GM19324 (cell line): Measurements from ENCODE around the gene FAM181A.

Experiments used
- ATAC-seq: cut with Tn5 transposase; IDR thresholded peaks from one replicate; pipeline ENCODE4 v1.9.1; 2021; ENCODE audit warnings: mild to moderate bottlenecking, moderate library complexity; ENCODE audit not compliant: unreplicated experiment, low FRiP score

Gene FAM181A

DNA sequence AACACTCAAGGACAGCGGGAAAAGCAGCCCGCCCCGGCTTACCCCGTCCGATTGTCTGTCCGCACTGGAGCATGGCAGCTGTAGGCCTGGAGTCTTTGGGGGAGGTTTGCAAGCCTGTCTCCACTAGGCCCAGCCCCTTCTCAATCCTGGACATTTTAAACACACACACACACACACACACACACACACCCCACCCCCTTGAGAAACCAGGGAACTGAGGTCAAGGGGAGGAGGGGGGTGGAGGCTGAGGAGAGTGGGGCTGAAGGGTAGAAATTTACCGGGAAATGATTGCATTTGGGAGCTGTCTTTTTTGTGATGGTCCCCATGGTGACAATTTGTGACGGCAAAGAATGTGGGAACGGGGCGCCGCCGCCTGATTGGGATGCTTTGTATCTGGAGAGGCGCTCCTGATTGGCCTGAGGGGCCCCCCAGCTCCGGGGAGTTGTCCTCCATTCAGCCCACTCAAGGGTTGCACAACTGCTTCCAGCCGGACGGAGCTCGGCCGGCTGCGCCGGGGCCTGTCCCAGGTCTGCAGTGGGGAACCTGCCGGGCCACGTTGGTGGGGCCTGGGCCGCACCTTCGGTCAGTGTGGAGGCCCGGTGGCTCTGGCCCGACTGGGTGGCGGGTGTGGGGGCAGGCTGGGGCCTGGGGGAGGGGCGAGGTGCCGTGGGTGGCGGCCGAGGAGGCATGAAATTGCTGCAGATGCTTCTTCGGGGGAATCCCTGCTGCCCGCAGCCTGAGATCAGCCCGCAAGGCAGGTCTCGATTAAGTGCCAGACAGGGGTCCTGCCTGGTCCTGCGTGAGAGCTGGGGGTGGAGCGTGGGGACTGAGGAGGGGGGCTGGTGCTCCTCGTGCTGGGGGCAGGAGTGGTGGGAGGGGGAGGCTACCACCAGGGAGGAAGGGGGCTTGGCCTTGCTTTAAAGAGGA is at the start of gene FAM181A:
FAM181A (plus strand) TSS at position 472 of the 927 bp plus-strand sequence. CDS start 942 bp downstream, outside the sequence.
- ATAC-seq, result no peak

DNA sequence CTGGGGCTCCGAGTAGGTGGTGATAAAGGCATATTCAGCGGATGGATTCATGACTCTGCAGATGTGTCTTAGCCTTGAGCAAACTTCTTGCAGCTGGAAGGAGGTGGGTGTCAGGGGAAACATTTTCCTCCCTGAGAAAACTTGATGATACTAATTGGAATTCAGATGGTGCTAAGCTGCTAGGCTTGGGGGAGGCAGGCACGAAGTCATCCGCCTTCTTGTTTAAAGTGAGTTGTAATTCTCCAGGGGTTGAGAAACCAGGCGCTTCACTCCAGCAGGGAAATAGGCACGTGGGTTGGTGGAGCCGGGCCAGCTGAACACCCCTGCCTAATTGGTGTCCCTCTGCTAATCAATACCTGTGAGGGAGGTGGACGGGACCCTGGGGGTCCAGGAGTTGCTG is 48.9 kb upstream of the FAM181A start:
- ATAC-seq, result no peak

DNA sequence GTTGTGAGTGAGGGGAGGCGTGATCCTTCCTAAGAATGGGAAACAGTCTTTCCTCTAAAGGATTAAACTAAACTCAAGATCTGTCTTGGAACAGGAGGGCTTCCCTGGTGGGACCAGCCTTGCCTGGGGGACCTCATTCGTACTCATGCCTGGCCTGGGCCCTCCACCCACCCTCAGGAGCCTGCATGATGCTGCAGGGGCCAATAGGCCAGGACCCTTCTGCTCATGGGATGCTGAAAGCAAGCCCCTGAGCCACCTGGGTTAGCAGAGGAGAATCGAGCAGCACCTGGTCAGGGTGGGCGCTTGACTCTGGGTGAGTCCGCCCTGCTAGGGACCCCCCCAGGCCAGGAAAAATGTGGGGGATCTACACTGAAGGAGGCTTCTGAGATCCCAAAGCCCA is 48.3 kb upstream of the FAM181A start:
- no peak for ATAC-seq

DNA sequence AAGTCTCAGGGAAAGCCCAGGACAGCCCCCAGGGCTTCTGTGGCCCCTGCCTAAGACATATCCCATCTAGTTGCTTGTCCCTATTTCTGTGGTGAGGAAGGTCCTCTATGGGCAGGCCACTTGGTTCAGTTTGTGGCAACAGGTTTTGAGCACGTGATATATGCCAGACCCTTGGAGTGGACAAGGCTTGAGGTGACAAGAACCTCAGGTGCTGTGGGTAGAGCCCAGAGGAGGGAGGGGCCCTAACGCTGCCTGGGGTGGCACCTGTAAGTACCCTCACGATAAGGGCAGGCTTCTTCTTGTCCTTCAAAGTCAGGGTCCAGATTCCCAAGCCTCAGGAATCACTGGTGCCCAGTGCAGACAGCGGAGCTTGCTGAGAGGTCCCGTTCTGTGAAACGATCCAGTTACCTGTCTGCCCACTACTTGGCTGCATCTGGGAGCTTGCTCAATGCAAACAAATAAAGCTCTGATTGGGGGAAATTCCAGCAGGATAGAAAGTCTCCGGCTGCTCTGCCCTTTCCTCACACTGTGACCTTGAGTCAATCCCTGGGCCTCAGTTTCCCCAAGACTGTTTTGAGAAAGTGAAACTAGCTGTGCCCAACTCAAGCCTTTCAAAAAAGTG is 47.7 kb upstream of the FAM181A start:
- no peak for ATAC-seq

DNA sequence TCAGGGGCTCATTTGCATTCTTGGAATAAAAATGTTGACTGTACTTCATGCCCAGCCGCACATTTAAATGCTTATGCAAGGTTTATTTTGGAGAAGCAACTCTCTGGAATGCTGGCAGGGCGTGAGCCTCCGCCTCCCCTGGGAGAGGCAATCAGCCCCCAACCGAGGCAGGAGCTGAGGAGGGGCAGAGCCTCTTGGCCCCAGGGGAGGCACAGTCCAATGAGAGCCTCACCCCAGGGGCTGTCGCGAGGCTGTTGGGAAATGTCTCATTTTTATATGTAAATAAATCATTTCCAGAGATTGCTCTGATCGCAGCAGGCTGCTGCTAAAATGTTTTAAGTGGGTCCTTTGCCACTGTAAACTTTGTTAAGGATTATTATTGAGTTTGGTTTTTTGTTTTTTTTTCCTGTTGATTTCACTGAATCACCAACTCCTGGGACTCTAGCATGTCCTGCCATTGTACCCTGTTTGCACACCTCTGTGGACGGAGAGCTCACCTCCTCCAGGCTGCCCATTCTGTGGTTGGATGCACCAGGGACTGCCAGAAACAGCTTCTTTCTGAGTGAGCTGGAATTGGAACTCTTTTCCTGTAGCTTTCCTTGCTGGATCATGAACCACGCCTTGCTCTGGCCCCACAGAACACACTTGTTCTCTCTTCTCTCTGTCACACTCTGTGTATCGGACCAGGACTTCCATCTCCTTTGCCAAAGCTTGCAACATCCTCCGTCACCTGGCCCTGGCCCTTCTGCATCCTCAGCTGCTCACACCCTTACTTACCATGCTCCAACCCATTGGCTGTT is 46.9 kb upstream of the FAM181A start:
- ATAC-seq, result no peak

DNA sequence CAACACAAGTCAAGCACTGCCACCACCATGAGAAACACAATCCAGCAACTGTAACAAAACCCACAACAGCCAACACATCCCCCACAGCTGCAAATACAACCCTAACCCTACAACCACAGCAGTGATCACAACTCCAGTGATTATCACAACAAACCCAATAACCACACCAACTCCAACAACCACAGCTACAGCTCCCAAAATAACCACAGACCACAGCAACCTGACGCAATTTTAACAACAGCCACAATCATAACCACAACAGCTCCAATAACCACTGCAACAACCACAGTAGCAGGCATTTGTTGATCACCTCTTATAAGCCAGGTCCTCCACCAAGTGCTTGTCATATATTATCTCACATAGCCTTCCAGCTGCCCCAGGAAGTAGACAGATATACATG is 42.2 kb upstream of the FAM181A start:
- no peak for ATAC-seq

DNA sequence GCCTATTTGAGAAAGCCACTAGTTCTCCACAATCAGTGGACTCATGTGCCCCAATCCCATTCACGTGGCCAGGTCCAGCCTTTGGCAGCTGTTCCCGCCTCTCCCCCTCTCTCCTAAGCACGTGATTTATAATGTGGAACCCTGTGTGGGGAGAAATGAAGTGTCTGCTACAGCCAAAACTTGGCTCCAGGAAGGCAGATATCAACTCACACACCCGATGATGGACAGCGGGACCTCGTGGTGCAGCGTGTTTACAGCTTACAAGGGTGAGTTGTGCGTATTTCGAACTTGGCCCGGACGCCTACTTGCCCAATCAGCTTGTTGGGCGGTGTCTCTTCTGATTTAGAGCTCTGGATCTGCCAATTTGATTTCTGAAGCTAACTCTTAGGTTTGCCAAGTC is 38.1 kb upstream of the FAM181A start:
- no peak for ATAC-seq

DNA sequence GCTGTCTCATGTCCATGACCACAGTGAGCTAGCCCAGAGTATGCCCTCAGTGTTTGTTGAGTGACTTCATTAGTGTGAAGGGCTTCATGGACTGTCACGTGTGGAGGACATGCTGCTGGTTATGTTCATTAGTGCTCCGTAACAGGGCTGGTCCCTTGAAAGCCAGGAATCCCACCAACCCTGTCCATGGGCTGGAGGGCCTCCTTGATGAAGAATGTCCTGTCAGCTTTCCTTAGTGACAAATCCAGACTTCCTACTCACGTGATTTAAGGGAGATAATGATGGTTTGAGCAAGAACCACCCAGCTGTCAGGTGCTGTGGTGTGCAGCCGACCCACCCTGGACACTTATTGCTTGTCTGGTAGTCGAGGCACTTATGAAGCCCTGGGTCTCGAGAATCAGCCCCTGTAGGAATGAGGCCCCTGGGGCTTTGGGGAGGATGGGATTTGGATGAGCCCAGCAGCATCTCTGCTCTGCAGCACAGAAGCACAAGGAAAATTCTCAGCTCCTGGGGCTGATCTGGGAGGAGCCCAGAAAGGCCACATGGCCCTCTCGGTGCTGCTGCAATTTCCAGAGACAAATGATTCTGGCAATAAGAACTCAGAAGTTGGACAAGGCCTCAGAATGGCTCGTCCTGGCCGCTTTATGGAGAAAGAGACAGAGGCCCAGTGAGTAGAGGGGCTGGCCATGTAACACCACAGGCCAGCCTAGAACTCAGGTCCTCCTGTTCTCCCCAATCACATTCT is 37.2 kb upstream of the FAM181A start:
- ATAC-seq, result no peak

DNA sequence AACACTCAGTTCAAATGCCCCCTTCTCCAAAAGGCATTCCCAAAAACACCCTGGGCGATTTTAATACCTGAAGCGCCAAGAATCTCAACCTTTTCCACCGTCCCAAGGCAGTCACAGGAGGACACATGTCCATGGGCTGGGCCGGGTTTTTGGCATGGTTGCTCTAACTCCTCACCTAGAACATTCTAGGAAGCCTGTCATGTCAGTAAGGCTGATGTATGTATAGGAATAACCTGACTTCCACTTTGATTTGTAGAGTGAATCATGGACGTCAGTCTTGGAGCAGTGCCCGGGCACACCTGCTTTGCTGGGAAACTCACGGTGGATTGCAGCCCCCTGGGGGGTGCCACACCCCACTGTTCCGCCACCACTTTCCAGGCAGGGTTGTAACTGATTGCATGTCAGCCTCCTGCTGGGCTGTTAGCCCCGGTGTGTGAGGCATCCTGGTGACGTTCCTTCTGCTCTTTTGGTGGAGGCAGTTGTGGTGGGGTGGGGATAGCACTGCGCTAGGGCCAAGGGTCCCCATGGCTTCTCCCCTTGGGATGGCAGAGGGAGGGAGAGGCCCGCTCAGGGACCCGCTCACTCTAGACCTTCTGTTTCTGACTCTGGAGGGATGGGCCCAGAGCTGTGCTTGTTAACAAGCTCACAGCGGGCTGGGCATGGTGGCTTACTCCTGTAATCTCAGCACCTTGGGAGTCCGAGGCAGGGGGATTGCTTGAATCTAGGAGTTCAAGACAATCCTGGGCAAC is 35.2 kb upstream of the FAM181A start:
- ATAC-seq, result no peak

DNA sequence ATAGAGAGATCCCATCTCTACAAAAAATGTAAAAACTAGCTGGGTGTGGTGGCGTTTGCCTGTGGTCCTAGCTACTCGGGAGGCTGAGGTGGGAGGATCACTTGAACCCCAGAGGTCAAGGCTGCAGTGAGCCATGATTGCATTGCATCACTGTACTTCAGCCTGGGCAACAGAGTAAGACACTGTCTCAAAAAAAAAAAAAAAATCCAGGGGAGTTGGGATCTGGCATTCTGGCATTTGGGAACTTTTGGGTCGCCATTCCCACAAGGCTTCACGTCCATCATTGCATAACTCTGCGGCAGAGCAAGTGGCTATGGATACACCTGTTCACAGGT is 34.7 kb upstream of the FAM181A start:
- ATAC-seq, result no peak

DNA sequence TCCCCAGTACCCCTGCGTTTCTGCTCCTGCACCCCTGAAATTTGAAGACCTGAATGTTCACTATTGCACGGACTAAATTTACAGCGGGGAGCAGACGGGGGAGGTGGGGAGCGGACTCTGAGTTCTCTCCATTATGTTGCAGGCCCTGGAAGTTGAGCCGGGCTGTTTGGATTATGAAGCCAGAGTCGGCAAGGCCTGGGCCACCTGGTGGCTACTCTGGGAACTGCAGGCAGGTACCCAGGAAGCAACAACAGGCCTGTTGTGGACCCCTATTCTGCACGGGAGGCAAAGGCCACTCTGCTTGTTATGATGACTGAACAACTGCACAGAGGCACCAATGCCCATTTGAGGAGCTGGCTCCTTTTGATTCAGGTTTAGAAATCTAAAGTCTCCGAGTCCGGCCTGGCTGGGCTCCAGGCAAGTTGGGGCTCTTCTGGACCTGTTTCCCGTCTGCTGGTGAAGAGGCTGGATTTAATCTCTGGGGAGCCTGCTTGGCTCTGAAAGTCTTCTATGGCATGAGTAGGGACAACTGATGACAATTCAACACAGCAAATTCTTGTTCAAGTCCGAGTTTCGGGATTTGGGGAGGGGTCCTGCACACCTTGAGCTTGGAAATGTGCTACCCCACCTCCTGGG is 34.1 kb upstream of the FAM181A start:
- no peak for ATAC-seq

DNA sequence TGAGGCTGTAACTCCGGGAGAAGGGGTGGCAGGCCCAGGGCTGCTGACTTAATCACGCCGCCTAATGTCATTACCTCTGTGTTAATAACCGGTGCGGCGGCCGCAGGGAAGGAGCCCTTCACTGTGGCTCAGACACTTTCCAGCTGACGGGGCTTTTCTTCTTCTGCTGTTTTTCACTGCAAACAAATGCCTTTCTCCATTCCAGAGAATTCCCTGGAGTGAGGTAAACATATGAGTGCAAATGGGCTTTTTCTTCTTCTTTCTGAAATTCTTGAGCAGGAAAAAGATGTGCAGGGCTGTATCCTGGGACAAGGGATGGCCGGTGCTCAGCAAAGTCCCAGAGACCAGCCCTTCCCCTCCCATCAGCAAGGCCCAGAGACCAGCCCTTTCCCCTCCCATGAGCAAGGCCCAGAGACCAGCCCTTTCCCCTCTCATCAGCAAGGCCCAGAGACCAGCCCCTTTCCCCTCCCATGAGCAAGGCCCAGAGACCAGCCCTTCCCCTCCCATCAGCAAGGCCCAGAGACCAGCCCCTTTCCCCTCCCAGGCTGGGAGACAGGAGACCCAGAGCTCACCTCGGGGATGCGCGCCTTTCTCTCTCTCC is 33.4 kb upstream of the FAM181A start:
- no peak for ATAC-seq

DNA sequence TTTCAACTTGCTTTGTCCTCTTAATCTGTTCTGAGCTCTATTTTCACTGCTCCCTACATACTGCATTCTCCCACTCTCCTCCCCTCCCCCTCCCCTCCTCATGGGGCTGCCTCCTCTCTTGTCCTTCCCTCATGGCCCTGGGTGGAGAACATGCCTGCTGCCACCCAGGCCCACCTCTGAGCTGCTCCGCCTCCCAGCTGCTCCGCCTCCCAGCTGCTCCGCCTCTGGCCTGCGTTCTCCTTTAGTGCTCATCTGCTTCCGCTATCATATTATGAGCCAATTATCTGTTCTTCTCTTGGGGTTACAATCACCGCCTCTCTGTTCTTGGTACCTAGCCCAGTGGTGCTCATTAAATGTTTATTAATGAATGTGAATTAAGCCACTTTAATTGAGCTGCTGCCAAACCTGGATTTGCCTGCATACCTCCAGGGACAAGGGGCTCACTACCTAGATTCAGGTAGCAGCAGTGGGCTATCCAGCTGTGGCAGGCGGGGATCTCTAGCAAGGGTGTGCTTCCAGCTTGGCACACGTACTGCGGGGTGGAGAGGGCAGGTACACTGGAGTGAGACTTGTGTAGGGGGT is 32.0 kb upstream of the FAM181A start:
- ATAC-seq, result no peak

DNA sequence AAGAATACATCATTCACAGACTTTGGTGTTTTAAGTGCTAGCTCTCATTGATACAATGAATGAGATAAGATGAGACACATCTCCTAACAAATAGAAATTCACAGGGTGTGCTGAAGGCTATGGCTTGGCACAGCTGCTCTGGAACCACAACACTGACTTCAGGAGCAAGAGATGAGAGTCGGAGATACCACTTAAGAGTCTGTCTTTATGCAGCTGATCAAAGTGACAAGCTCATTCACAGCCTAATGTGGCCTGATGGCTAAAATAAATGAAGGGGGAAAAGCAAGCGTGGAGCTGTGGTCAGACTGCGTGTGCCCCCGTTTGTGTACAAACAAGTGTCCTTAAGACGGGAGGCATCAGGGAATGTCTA is 29.7 kb upstream of the FAM181A start:
- no peak for ATAC-seq

DNA sequence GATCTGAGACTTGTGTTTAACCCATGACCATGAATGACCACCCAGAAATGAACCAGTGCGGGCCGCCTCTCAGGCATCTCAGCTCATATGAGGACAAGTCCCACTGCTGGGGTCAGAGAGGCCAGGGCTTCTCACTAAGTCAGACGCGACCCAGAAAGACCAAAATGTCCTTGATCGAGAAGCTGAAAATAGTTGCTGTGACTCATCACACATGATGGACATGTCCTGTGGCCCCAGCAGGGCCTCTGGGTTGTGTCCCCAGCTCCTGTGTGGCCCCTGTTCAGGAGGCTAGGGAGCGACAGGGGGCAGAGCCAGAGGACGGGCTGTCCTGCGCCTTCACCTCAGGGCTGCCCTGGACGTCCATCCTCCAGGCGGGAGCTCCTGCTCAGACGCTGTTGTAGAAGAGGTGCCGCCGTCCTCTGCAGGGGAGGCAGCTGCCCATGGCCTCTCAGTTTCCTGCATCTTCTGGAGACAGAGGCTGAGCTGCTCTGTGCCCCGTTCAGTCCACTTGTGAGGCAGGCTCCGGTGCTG is 29.0 kb upstream of the FAM181A start:
- ATAC-seq, result no peak

DNA sequence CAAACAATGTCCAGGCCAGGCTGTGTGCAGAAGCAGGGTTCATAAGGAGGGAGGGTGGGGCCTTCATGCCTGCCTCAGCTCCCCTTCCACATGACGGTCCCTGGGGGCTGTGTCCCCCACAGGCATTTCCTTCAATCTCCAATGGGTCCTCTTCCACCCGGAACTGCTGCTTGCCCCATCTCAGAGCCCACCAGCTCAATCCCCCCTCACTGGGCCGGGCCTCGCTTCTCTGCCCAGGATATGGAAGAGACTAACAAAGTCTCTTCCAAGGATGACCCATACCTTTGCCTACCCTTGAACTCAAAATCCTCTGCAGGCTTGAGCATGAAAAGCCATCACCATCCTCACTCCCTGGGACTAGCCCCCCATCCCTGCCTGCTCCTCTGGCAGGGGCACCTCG is 28.4 kb upstream of the FAM181A start:
- ATAC-seq, result no peak

DNA sequence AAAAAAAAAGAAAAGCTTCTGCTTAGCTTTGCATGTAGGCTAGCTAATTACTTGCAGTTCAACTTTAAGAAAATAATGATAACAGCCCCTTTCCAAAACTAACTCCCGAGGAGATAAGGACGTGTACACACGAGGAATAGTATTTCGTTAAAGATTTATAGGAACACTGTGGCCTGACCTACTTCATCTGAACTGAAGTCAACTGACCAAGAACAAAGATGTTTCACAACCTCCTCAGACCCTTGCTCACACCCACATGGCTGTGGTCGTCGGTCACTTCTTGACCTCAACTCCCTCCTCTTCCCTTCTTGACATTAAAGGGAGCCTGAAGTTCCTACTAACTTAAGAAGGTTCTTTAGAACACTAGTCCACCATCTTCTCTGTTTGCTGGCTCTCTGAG is 25.3 kb upstream of the FAM181A start:
- no peak for ATAC-seq

DNA sequence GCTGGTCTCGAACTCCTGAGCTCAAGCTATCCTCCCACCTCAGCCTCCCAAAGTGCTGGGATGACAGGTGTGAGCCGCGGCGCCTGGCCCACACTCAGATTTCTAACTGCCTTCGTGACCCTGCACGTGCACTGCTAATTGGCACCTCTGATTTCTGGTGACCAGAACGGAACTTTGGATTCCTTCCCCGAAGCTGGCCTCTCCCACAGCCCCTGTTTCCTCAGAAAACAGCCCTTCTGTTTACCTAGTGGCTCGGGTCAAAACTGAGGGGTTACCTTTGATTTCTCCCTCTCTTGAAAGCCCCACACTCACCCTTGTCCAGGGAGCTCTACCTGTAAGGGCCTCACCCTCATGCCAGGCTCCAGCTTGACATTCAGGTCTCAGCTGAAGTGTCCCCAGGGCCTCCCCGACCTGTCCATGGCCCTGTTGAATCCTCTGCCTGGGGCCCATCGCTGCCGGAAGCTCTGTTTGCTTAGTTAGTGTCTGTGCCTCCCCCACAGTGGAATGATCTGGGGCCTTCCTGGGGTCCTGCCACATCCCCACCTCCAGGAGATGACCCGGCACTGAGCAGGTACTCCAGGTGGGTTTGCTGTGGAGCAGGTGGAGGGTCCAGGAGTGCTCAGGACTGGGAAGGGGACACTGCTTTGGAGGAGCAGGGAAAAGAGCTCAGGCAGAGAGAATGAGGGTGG is 24.4 kb upstream of the FAM181A start:
- ATAC-seq, result no peak
